ENCODE measurements around the gene SNRPA.

Gene SNRPA

GRCh38 chr19:40723661-40724254 is 27.2 kb upstream of the SNRPA start:
- no peak overlapping the region for H3K23ac ChIP-seq (ENCODE audit: low read length)
- H3K4me2 ChIP-seq (ENCODE audit: low read length): no peak overlapping the region
- no peak overlapping the region for H4K12ac ChIP-seq (ENCODE audit: low read depth, low read length)
- H3K9ac ChIP-seq (ENCODE audit: low read length): no peak overlapping the region
- peaks cover 14% of the 10 kb centered on the region for H3K79me2 ChIP-seq (ENCODE audit: control insufficient read depth, insufficient read depth, low read length, poor library complexity)
- H3K14ac ChIP-seq (ENCODE audit: low read length): no peak overlapping the region
- no peak overlapping the region for H3K18ac ChIP-seq (ENCODE audit: low read length)
- no peak overlapping the region for H4K8ac ChIP-seq (ENCODE audit: low read depth, low read length)
- whole genome bisulfite sequencing (ENCODE audit: extremely low coverage, insufficient coverage, insufficient read length): no CpG with 5 or more reads among the region's 5 CpGs
- H2BK12ac ChIP-seq (ENCODE audit: low read length): no peak overlapping the region
- H2BK120ac ChIP-seq (ENCODE audit: insufficient read depth, low read length, poor library complexity): no peak overlapping the region
- no peak overlapping the region for H3K4me3 ChIP-seq (ENCODE audit: low read depth, low read length)
- H3K27ac ChIP-seq (ENCODE audit: low read depth, low read length): no peak overlapping the region
- DNase-seq: no peak
- H3K9me3 ChIP-seq (ENCODE audit: insufficient read depth, low read depth, low read length): no peaks in the 10 kb centered on the region
- H2AK5ac ChIP-seq (ENCODE audit: low read length): no peak overlapping the region
- H3K4ac ChIP-seq (ENCODE audit: low read depth, low read length): peak overlapping the region; percentile 0
- peaks cover 5 to 7% of the 10 kb centered on the region in 2 experiments for H3K4me1 ChIP-seq (ENCODE audit: control insufficient read depth in 1 of 2, insufficient read depth in 2 of 2, low read length in 2 of 2)
- H2AFZ ChIP-seq (ENCODE audit: insufficient read depth, low read length, poor library complexity): no peak overlapping the region
- peaks cover 5% of the 10 kb centered on the region for H3K79me1 ChIP-seq (ENCODE audit: low read length)
- peaks cover 43 to 46% of the 10 kb centered on the region in 2 experiments for H3K36me3 ChIP-seq (ENCODE audit: control insufficient read depth in 1 of 2, insufficient read depth in 2 of 2, low read length in 2 of 2)
- no peak overlapping the region for H4K91ac ChIP-seq (ENCODE audit: low read depth, low read length)
- H3K27me3 ChIP-seq (ENCODE audit: insufficient read depth, low read length): no peaks in the 10 kb centered on the region
- no peak overlapping the region for H2BK5ac ChIP-seq (ENCODE audit: low read depth, low read length, poor library complexity)

GRCh38 chr19:40724315-40724714 is 26.7 kb upstream of the SNRPA start:
- Histone ChIP-seq H3K4me1 (ENCODE audit: control insufficient read depth in 1 of 2, insufficient read depth in 2 of 2, low read length in 2 of 2) (peaks cover 5 to 7% of the 10 kb centered on the region in 2 experiments), H4K91ac (ENCODE audit: low read depth, low read length) (no peak overlapping the region), H3K79me1 (ENCODE audit: low read length) (peaks cover 3% of the 10 kb centered on the region), H3K23ac (ENCODE audit: low read length) (no peak overlapping the region), H2BK5ac (ENCODE audit: low read depth, low read length, poor library complexity) (no peak overlapping the region), H3K14ac (ENCODE audit: low read length) (no peak overlapping the region), H3K9ac (ENCODE audit: low read length) (no peak overlapping the region), H2BK120ac (ENCODE audit: insufficient read depth, low read length, poor library complexity) (no peak overlapping the region), H3K27ac (ENCODE audit: low read depth, low read length) (no peak overlapping the region), H4K8ac (ENCODE audit: low read depth, low read length) (no peak overlapping the region), H2BK12ac (ENCODE audit: low read length) (no peak overlapping the region), H3K4me3 (ENCODE audit: low read depth, low read length) (no peak overlapping the region), H3K18ac (ENCODE audit: low read length) (no peak overlapping the region), H4K12ac (ENCODE audit: low read depth, low read length) (no peak overlapping the region), H3K4ac (ENCODE audit: low read depth, low read length) (no peak overlapping the region), H2AK5ac (ENCODE audit: low read length) (no peak overlapping the region), H3K27me3 (ENCODE audit: insufficient read depth, low read length) (no peaks in the 10 kb centered on the region), H3K9me3 (ENCODE audit: insufficient read depth, low read depth, low read length) (no peaks in the 10 kb centered on the region), H3K79me2 (ENCODE audit: control insufficient read depth, insufficient read depth, low read length, poor library complexity) (peaks cover 11% of the 10 kb centered on the region), H3K36me3 (ENCODE audit: control insufficient read depth in 1 of 2, insufficient read depth in 2 of 2, low read length in 2 of 2) (peaks cover 48 to 51% of the 10 kb centered on the region in 2 experiments), H3K4me2 (ENCODE audit: low read length) (no peak overlapping the region), H2AFZ (ENCODE audit: insufficient read depth, low read length, poor library complexity) (no peak overlapping the region)
- WGBS (ENCODE audit: extremely low coverage, insufficient coverage, insufficient read length): no CpG with 5 or more reads among the region's 4 CpGs
- no peak for DNase-seq

GRCh38 chr19:40724855-40725254 is 26.1 kb upstream of the SNRPA start:
- H3K27ac ChIP-seq (ENCODE audit: low read depth, low read length): no peak overlapping the region
- H3K4me3 ChIP-seq (ENCODE audit: low read depth, low read length): no peak overlapping the region
- H3K18ac ChIP-seq (ENCODE audit: low read length): peak overlapping the region; percentile 33
- H3K4me2 ChIP-seq (ENCODE audit: low read length): no peak overlapping the region
- no peak overlapping the region for H4K8ac ChIP-seq (ENCODE audit: low read depth, low read length)
- H3K4me1 ChIP-seq (ENCODE audit: control insufficient read depth in 1 of 2, insufficient read depth in 2 of 2, low read length in 2 of 2): peaks cover 3 to 5% of the 10 kb centered on the region in 2 experiments
- H3K9me3 ChIP-seq (ENCODE audit: insufficient read depth, low read depth, low read length): no peaks in the 10 kb centered on the region
- no peak overlapping the region for H2BK5ac ChIP-seq (ENCODE audit: low read depth, low read length, poor library complexity)
- no peaks in the 10 kb centered on the region for H3K27me3 ChIP-seq (ENCODE audit: insufficient read depth, low read length)
- no peak overlapping the region for H4K12ac ChIP-seq (ENCODE audit: low read depth, low read length)
- H2AFZ ChIP-seq (ENCODE audit: insufficient read depth, low read length, poor library complexity): no peak overlapping the region
- H2AK5ac ChIP-seq (ENCODE audit: low read length): no peak overlapping the region
- H2BK12ac ChIP-seq (ENCODE audit: low read length): no peak overlapping the region
- H3K79me2 ChIP-seq (ENCODE audit: control insufficient read depth, insufficient read depth, low read length, poor library complexity): peaks cover 8% of the 10 kb centered on the region
- no peak overlapping the region for H3K9ac ChIP-seq (ENCODE audit: low read length)
- no peak for DNase-seq
- no peak overlapping the region for H4K91ac ChIP-seq (ENCODE audit: low read depth, low read length)
- H3K4ac ChIP-seq (ENCODE audit: low read depth, low read length): no peak overlapping the region
- H2BK120ac ChIP-seq (ENCODE audit: insufficient read depth, low read length, poor library complexity): no peak overlapping the region
- H3K23ac ChIP-seq (ENCODE audit: low read length): no peak overlapping the region
- no CpG with 5 or more reads among the region's 3 CpGs for WGBS (ENCODE audit: extremely low coverage, insufficient coverage, insufficient read length)
- H3K14ac ChIP-seq (ENCODE audit: low read length): no peak overlapping the region
- H3K79me1 ChIP-seq (ENCODE audit: low read length): no peaks in the 10 kb centered on the region
- H3K36me3 ChIP-seq (ENCODE audit: control insufficient read depth in 1 of 2, insufficient read depth in 2 of 2, low read length in 2 of 2): peaks cover 52 to 56% of the 10 kb centered on the region in 2 experiments

GRCh38 chr19:40726279-40726678 is 24.7 kb upstream of the SNRPA start:
- no peak overlapping the region for H2AK5ac ChIP-seq (ENCODE audit: low read length)
- no peak overlapping the region for H4K91ac ChIP-seq (ENCODE audit: low read depth, low read length)
- H3K36me3 ChIP-seq (ENCODE audit: control insufficient read depth in 1 of 2, insufficient read depth in 2 of 2, low read length in 2 of 2): peaks cover 58 to 69% of the 10 kb centered on the region in 2 experiments
- H4K8ac ChIP-seq (ENCODE audit: low read depth, low read length): no peak overlapping the region
- H3K79me1 ChIP-seq (ENCODE audit: low read length): no peaks in the 10 kb centered on the region
- H3K23ac ChIP-seq (ENCODE audit: low read length): no peak overlapping the region
- no peak overlapping the region for H4K12ac ChIP-seq (ENCODE audit: low read depth, low read length)
- no peak overlapping the region for H3K4me2 ChIP-seq (ENCODE audit: low read length)
- H2BK5ac ChIP-seq (ENCODE audit: low read depth, low read length, poor library complexity): no peak overlapping the region
- no peaks in the 10 kb centered on the region for H3K4me1 ChIP-seq (ENCODE audit: control insufficient read depth in 1 of 2, insufficient read depth in 2 of 2, low read length in 2 of 2)
- H3K9ac ChIP-seq (ENCODE audit: low read length): no peak overlapping the region
- H2BK120ac ChIP-seq (ENCODE audit: insufficient read depth, low read length, poor library complexity): no peak overlapping the region
- H3K9me3 ChIP-seq (ENCODE audit: insufficient read depth, low read depth, low read length): no peaks in the 10 kb centered on the region
- no peak overlapping the region for H3K4me3 ChIP-seq (ENCODE audit: low read depth, low read length)
- H2BK12ac ChIP-seq (ENCODE audit: low read length): no peak overlapping the region
- no peak overlapping the region for H3K14ac ChIP-seq (ENCODE audit: low read length)
- no peak for DNase-seq
- no peak overlapping the region for H3K4ac ChIP-seq (ENCODE audit: low read depth, low read length)
- H3K27ac ChIP-seq (ENCODE audit: low read depth, low read length): no peak overlapping the region
- no peaks in the 10 kb centered on the region for H3K27me3 ChIP-seq (ENCODE audit: insufficient read depth, low read length)
- no peak overlapping the region for H3K18ac ChIP-seq (ENCODE audit: low read length)
- H3K79me2 ChIP-seq (ENCODE audit: control insufficient read depth, insufficient read depth, low read length, poor library complexity): peaks cover 1% of the 10 kb centered on the region
- H2AFZ ChIP-seq (ENCODE audit: insufficient read depth, low read length, poor library complexity): no peak overlapping the region
- WGBS (ENCODE audit: extremely low coverage, insufficient coverage, insufficient read length): no CpG with 5 or more reads among the region's 4 CpGs
